Measurements from ENCODE around the gene KRT28.

DNA sequence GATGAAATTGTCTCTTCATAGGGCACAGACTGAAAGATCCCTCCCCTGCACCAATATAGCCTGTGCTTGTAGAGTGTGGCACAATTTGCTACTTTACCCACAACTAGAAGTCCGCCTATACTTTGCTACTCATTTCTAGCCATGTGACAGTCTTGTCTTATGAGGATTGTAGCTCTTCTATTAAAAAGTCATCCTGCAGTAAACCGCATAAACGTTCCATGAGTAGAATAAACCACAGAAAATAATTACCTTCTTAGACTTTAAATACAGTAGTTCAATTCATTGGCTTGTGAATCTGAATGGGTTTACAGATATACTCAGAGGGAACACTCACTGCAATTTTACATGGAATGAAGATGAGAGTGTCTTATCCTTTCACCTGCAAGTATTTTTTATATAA is 21.8 kb downstream of the KRT28 start:
- TF ChIP-seq, protein P1, sequence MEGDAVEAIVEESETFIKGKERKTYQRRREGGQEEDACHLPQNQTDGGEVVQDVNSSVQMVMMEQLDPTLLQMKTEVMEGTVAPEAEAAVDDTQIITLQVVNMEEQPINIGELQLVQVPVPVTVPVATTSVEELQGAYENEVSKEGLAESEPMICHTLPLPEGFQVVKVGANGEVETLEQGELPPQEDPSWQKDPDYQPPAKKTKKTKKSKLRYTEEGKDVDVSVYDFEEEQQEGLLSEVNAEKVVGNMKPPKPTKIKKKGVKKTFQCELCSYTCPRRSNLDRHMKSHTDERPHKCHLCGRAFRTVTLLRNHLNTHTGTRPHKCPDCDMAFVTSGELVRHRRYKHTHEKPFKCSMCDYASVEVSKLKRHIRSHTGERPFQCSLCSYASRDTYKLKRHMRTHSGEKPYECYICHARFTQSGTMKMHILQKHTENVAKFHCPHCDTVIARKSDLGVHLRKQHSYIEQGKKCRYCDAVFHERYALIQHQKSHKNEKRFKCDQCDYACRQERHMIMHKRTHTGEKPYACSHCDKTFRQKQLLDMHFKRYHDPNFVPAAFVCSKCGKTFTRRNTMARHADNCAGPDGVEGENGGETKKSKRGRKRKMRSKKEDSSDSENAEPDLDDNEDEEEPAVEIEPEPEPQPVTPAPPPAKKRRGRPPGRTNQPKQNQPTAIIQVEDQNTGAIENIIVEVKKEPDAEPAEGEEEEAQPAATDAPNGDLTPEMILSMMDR (IDR thresholded peaks at IDR 0.05) = no peak
- TF ChIP-seq POLR2A (IDR thresholded peaks at IDR 0.05) = no peak
